NCI-H1694 treated with DMSO at 0.1 percent for 48 hours (cell line): Measurements from ENCODE around the gene SPAG8.

ENCODE experiments used
- DNase-seq: peaks from one replicate; lab custom pipeline; 2025; lab: John Stamatoyannopoulos, UW

The SPAG8 gene

GRCh38 chr9:35808433-35808832 is 3.6 kb downstream of the SPAG8 start:
- no peak for DNase-seq

GRCh38 chr9:35806101-35806500 is 6.0 kb downstream of the SPAG8 start:
- DNase-seq, result no peak

GRCh38 chr9:35801328-35802128 is 10.5 kb downstream of the SPAG8 start:
- no peak for DNase-seq

- no peak for DNase-seq
Observed at GRCh38 chr9:35800530-35800929, 11.5 kb downstream of the SPAG8 start.

GRCh38 chr9:35798658-35799374 is 13.2 kb downstream of the SPAG8 start:
- no peak for DNase-seq

GRCh38 chr9:35797311-35798109 is 14.6 kb downstream of the SPAG8 start:
- no peak for DNase-seq

- DNase-seq, result no peak
Observed at GRCh38 chr9:35795695-35796094, 16.4 kb downstream of the SPAG8 start.

- DNase-seq, result no peak
Observed at GRCh38 chr9:35793461-35793860, 18.6 kb downstream of the SPAG8 start.

GRCh38 chr9:35792826-35793225 is 19.2 kb downstream of the SPAG8 start:
- DNase-seq, result no peak

GRCh38 chr9:35792024-35792813 is 19.8 kb downstream of the SPAG8 start:
- DNase-seq, result no peak

GRCh38 chr9:35791297-35791921 is 20.7 kb downstream of the SPAG8 start, which contains the start of gene NPR2:
Gene NPR2 (plus strand): TSS chr9:35791591. CDS start chr9:35792409, 818 bp downstream.
- no peak for DNase-seq

- peak; percentile 87 for DNase-seq
Observed at GRCh38 chr9:35790385-35791296, 21.4 kb downstream of the SPAG8 start.

- no peak for DNase-seq
Observed at GRCh38 chr9:35790025-35790384, 22.1 kb downstream of the SPAG8 start.

- DNase-seq, result no peak
Observed at GRCh38 chr9:35789541-35789940, 22.5 kb downstream of the SPAG8 start.

GRCh38 chr9:35783418-35783817 is 28.6 kb downstream of the SPAG8 start:
- DNase-seq, result no peak

- no peak for DNase-seq
Observed at GRCh38 chr9:35781066-35781465, 31.0 kb downstream of the SPAG8 start.

- no peak for DNase-seq
Observed at GRCh38 chr9:35778496-35778895, 33.6 kb downstream of the SPAG8 start.

- no peak for DNase-seq
Observed at GRCh38 chr9:35776018-35776417, 36.0 kb downstream of the SPAG8 start.

GRCh38 chr9:35774907-35775635 is 37.0 kb downstream of the SPAG8 start:
- no peak for DNase-seq

- no peak for DNase-seq
Observed at GRCh38 chr9:35771943-35772342, 40.1 kb downstream of the SPAG8 start.
